Measurements from ENCODE around the gene FRS2.
A peak's percentile ranks its signal among the peaks of the same experiment; 100 is the strongest.
"Not testable (repeated sequence)": the region's sequence is repeated elsewhere in the genome, so short reads cannot be mapped to it uniquely, and the experiment has no call there.

FRS2 gene, protein sequence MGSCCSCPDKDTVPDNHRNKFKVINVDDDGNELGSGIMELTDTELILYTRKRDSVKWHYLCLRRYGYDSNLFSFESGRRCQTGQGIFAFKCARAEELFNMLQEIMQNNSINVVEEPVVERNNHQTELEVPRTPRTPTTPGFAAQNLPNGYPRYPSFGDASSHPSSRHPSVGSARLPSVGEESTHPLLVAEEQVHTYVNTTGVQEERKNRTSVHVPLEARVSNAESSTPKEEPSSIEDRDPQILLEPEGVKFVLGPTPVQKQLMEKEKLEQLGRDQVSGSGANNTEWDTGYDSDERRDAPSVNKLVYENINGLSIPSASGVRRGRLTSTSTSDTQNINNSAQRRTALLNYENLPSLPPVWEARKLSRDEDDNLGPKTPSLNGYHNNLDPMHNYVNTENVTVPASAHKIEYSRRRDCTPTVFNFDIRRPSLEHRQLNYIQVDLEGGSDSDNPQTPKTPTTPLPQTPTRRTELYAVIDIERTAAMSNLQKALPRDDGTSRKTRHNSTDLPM

GRCh38 chr12:69470189-69471075 lies at the start of gene FRS2:
Gene FRS2, plus strand, starts transcription at chr12:69470388. Its CDS starts 98,643 bp downstream, at chr12:69569031.
- peak; percentile 82 for DNase-seq (ENCODE audit: low read depth)

DNA sequence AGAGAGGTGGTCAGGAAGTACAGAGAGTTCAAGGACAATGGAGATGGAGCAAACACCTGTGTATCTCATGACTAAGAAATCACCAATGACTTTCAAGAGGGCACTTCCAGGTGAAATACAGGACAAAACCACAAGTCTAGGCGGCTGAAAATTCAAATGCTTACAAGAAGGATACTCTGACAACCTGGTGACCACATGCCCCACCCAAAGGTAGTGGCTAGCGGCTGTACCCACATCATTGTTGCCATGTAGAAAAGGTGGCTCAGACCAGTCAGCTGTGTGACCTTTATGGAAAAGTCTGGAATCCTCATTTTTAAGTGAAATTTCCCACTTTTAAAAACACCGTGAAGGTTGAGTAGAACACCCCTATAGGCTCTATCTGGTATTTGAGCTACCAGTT lies 48.6 kb upstream of the FRS2 start:
- no peak for DNase-seq (ENCODE audit: low read depth)

- DNase-seq (ENCODE audit: low read depth): no peak
These were observed 46.9 kb upstream of the FRS2 start for GRCh38 chr12:69423037-69423905.

GRCh38 chr12:69425417-69425816 lies 44.8 kb upstream of the FRS2 start:
- no peak for DNase-seq (ENCODE audit: low read depth)

DNA sequence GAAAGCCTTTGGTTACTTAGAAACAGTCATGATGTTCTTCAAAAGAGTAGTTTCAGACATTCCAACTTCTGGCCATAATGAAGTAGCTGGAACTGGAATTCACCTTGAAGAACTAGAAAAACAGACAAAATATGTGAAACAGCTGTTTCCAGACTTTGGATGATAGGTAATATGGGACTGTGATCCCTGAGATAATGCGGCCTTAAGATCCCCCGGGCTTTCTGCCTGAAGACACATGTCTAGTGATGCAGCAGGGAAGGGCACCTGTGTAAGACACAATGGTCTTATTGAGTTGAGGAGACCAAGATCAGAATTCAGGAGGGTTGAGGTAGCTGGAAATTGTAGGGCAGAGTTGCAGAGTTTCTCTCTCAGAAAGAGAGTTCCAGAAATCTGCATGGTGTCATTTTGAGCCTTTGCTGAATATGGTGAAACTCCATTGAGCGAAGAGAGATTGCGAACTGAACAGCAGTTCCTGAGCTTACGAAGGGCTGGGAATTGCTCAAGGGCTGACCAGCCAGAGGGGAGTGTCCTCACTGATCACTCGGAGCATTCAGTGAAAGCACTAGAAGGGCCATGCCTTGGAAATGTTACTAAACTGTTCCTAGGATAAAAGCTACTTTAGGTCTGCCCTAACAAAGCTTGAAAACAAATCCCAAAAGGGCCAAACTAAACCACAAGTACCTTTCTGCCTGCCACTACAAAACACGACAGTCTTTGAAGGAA lies 41.7 kb upstream of the FRS2 start:
- DNase-seq (ENCODE audit: low read depth): no peak

- DNase-seq (ENCODE audit: low read depth): no peak
These were observed 39.1 kb upstream of the FRS2 start for GRCh38 chr12:69430942-69431590.

DNA sequence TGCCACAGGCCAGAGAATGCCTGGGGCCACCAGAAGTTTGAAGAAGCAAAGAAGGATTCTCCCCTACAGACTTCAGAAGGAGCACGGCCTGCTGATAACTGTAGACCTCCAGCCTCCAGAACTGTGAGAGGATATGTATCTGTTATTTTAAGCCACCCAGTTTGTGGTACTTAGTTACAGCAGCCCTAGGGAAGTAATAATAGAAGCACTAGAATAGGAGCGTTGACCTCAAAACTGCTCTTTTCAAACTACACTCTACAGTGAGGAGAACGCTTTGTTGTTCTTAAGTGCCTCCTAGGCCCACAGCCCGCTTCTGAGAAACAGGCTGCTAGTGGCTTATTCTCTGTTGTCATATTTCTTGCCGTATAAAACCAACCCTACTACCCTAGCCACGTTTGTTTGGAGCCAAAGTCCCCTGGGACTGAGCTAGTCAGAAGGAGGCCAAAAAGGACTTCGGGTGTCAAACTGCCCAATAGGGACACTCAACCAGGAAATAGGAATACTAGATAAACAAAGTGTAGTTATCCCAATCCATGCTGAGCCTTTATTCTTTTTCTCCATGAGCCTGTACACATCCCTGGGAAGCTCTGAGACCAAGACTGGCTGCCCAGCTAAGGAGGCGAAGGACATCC lies 38.5 kb upstream of the FRS2 start:
- no peak for DNase-seq (ENCODE audit: low read depth)

GRCh38 chr12:69433653-69434052 lies 36.5 kb upstream of the FRS2 start:
- DNase-seq (ENCODE audit: low read depth): no peak

GRCh38 chr12:69435644-69436043 lies 34.5 kb upstream of the FRS2 start:
- peak; percentile 51 for DNase-seq (ENCODE audit: low read depth)

- no peak for DNase-seq (ENCODE audit: low read depth)
These were observed 33.1 kb upstream of the FRS2 start for GRCh38 chr12:69437073-69437472.

GRCh38 chr12:69438539-69438938 lies 31.6 kb upstream of the FRS2 start:
- no peak for DNase-seq (ENCODE audit: low read depth)

DNA sequence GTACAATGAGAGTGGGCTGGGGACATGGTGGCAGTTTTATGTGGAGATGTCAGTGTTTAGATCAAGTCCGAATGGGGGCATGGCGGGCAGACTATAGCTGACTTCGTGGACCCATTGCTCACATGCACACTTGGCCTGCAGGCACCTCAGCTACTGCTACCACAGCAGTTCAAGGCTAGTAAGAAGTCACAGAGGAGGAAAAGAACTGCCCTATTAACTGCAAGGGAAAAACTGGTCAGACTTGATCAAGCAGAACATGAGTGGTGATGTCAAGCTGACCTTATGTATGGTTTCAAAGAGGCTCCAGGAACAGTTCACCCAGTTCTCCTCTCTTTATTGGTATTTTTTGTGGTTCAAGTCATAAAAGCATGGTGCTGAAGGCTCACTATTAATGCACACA lies 30.2 kb upstream of the FRS2 start:
- no peak for DNase-seq (ENCODE audit: low read depth)

- DNase-seq (ENCODE audit: low read depth): no peak
These were observed 29.3 kb upstream of the FRS2 start for GRCh38 chr12:69440886-69441285.

DNA sequence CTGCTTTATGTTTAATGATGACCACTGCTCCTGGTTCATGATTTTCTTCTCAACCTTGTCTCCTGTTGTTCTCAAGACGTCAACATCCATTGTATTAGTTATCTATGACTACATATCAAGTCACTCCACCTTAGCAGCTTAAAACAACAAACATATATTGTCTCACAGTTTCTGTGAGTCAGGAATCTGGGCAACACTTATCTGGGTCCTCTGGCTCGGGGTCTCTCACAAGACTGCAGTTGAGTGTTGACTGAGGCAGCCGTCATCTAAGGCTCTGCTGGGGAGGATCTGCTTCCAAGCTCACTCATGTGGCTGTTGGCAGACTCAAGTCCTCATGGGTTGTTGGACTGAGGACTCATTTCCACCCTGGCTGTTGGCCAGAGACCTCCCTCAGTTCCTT lies 27.3 kb upstream of the FRS2 start:
- no peak for DNase-seq (ENCODE audit: low read depth)

DNA sequence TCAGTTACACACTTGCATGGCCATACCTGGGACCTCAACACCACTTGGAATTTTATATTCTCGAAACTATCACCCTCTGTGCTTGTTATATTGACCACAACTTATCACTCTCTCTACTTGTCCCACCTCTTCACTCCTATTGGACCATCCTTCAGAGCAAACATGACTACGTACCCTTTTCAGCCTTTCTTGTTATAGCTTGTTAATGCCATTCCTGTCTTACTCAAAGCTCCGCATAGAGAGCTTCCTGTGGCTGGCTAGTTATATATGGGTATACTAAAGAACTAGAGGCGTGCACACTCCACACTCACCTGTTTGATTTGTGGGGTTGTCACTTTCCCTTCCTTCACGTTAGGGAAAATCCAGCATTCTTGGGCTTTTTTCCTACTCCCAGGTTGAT lies 26.3 kb upstream of the FRS2 start:
- no peak for DNase-seq (ENCODE audit: low read depth)

- DNase-seq (ENCODE audit: low read depth): no peak
These were observed 22.3 kb upstream of the FRS2 start for GRCh38 chr12:69447892-69448291.

DNA sequence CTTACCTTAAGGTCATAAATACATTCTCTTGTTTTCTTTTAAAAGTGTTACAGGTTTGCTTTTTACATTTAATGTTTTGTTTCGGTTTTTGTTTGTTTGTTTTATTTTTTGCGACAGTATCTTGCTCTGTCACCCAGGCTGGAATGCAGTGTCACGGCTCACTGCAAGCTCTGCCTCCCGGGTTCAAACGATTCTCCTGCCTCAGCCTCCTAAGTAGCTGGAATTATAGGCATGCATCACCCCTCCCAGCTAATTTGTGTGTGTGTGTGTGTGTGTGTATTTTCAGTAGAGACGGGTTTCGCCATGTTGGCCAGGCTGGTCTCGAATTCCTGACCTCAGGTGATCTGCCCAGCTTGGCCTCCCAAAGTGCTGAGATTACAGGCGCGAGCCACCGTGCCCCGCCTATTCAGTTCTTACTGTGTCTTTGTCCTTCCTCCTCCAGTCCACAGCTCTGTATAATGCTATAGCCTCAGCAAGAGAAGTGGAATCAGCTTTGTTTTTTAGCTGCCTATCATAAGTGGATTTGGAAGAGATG lies 17.5 kb upstream of the FRS2 start:
- DNase-seq (ENCODE audit: low read depth): not testable (repeated sequence)

DNA sequence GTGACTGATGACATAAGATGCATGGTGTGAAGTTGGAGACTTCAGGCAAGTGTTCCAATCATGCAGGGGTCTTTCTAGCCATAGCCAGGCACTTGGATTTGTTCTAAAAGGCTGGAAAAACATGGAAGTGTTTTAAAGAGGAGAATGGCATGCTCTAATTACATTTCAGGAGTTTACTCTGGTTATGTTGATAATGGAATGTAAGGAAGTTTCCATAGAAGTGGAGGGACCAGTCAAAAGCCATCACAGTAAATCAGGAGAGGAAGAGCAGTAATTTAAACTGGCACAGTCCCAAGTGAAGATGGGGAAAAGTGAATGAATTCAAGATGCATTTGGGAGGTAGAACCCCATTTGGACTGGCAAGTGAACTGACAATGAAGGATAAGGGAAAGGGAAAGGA lies 13.9 kb upstream of the FRS2 start:
- DNase-seq (ENCODE audit: low read depth): no peak

- DNase-seq (ENCODE audit: low read depth): no peak
These were observed 12.8 kb upstream of the FRS2 start for GRCh38 chr12:69457433-69457832.

- no peak for DNase-seq (ENCODE audit: low read depth)
These were observed 10.7 kb upstream of the FRS2 start for GRCh38 chr12:69459477-69459876.

Measured in stromal cell of bone marrow (primary cell).